ENCODE data around the gene HTT.
"Not testable (repeated sequence)": the region's sequence is repeated elsewhere in the genome, so short reads cannot be mapped to it uniquely, and the experiment has no call there.

HTT gene

DNA sequence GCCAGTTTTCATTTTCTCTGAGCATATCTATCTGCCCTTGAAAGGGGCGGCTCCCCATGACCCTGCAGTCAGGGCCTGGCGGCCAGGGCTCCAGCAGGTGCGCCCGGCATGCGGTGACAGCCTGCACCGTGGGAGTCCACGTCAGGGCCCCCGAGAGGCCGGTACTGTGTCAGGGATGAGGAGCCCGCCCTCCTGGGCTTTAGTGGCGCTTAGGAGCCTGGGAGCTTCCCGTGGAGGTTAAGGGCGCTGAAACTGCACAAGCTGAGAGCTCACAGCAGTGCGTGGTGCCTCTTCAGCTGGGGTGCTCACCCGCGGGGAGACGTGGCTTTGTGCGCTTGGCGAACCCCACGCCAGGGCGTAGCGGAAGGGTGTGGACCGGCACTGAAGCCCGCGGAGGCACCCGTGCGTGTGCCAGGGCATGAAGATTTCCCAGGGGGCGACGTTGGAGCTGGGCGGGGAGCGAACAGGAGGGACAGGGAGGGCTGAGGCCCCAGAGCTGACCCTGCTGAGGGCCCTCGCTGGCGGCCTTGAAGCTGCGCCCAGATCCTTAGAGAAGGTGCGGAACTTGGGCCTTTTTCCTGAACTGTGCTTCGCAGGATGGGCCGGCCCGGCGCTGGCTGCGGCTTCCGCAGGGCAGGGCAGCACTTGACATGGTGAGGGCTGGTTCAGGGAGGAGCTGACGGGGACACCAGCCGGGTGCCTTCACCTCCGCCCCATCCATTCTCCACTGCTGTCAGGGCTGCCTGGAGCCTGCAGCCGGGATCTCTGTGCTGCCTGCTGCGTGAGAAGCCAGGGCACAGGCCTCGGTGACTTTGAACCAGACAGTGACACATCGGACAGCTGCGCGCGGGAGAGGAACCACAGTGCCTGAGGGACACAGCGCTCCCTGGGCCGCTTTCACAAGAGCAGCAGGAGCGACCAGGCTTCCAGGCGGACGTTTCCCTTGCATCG lies 33.0 kb upstream of the HTT start:
- Mint-ChIP-seq H3K36me3 (peaks cover 5% of the 10 kb centered on the region), H3K4me1 (peaks cover 45% of the 10 kb centered on the region)
- no peak for DNase-seq (ENCODE audit: low spot score in 2 of 2)

DNA sequence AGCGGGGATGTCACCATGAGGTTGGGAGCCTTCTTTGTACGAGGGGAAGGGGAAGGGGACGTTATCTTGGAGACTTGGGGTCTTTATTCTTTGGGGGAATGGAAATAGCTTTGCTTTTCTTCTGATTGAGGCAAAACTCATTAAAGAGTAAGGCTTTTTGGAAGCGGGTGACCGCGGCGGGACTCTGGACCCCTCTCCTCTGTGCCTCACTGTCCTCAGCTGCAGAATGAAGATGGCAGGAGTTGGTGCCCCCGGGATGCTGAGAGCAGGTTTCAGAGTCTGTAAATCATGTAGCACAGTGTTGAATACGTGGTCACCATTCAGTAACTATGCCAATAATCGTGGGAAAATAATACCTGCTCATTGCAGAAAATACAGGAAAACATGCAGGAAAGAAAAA lies 32.3 kb upstream of the HTT start:
- H3K27ac Mint-ChIP-seq: peak overlapping the region; percentile 83
- H3K4me1 Mint-ChIP-seq: peaks cover 40% of the 10 kb centered on the region
- ATAC-seq: no peak
- H3K36me3 Mint-ChIP-seq: peaks cover 5% of the 10 kb centered on the region
- no peak for DNase-seq (ENCODE audit: low spot score in 2 of 2)
- H3K4me3 Mint-ChIP-seq: peak overlapping the region; percentile 77
- H3K9me3 Mint-ChIP-seq: no peaks in the 10 kb centered on the region

More for the DNA sequence above, 33.0 kb upstream of the HTT start:
- peak; percentile 60 for ATAC-seq
- Mint-ChIP-seq H3K9me3 (no peaks in the 10 kb centered on the region), H3K4me3 (peak overlapping the region; percentile 77), H3K27ac (peak overlapping the region; percentile 83)

DNA sequence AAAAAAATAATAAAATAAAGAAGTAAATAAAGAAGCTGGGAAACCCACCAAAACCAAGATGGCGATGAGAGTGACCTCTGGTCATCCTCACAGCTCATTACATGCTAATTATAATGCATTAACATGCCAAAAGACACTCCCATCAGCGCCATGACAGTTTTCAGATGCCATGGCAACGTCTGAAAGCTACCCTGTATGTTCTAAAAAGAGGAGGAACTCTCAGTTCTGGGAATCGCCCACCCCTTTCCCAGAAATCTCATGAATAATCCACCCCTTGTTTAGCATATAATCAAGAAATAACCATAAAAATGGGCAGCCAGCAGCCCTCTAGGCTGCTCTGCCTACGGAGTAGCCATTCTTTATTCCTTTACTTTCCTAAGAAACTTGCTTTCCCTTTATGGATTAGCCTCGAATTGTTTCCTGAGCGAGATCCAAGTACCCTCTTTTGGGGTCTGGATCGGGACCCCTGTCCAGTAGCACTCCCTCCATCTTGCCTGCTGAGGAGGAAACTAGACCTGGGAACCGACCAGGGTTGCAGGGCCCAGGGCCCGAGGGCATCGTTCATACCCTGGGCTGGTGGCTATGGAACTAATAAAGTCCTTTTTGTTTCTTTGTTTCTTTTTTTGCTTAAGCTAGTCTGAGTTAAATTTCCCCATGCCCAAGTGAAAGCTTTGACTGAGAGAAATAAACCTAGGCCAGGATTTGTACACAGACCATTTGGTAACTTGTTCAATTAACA lies 31.0 kb upstream of the HTT start:
- Mint-ChIP-seq H3K9me3 (no peaks in the 10 kb centered on the region), H3K36me3 (peaks cover 11% of the 10 kb centered on the region), H3K4me1 (peaks cover 40% of the 10 kb centered on the region), H3K4me3 (no peak overlapping the region), H3K27ac (no peak overlapping the region)
- ATAC-seq: no peak
- DNase-seq (ENCODE audit: low spot score in 2 of 2): no peak

DNA sequence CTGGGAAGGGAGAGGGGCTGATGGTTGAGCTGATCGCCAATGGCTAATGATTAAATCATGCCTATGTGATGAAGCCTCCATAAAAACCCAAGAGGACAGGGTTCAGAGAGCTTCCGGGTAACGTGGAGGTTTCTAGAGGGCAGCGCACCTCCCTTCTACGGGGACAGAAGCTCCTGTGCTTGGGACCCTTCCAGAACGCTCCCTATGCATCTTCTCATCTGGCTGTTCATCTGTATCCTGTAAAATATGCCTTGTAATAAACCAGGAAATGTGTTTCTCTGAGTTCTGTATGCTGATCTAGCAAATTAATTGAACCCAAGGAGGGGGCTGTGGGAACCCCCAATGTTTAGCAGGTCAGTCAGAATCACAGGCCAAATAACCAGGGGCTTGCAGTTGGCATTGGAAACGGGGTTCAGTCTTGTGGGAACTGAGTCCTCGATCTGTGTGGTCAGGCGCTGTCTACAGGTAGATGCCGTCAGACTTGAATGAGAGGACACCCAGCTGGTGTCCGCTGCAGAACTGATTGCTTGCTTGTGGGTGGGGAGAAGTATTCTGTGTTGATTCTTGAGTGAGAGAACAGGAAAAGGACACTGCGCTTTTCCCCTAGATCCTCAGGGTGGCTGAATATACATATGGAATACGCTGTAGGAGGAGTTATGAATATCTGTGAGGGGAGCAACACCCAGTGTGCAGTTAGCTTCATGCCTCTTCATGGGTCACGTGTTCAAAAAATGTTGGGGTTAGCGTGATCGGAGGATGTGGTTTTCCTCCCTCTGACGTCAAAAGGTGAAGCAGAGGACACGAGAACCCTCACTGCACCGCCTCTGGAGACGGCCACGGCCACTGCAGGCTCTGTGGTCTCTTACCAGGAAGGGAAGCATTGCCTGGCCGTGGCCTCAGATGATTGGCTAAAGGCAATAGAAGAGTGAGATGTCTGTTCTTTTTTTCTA lies 29.3 kb upstream of the HTT start:
- H3K36me3 Mint-ChIP-seq: peaks cover 11% of the 10 kb centered on the region
- H3K9me3 Mint-ChIP-seq: no peaks in the 10 kb centered on the region
- DNase-seq (ENCODE audit: low spot score in 2 of 2) (peak; percentile 22 to 76), ATAC-seq (peak; percentile 70)
- peak overlapping the region; percentile 81 for H3K27ac Mint-ChIP-seq
- H3K4me1 Mint-ChIP-seq: peaks cover 40% of the 10 kb centered on the region
- peak overlapping the region; percentile 55 for H3K4me3 Mint-ChIP-seq

DNA sequence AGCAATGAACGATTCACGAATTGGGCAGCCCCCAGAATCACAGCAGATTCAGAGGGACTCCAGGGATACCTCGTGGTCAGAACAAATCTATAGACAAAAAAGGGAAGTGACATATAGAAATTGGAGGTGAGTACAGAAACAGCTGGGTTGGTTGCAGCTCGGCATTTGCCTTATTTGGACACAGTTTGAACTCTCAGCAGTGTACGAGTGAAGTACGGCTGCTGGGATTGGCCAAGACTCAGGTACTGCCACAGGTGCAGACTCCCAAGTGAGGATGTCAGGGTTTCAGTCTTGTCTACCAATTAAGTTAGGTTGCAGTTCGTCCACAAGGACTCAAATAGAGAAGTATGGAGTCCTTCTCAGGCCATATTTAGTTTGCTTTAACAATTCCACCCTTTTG lies 28.3 kb upstream of the HTT start:
- Mint-ChIP-seq H3K4me3 (peak overlapping the region; percentile 55), H3K9me3 (no peaks in the 10 kb centered on the region), H3K36me3 (peaks cover 11% of the 10 kb centered on the region)

DNA sequence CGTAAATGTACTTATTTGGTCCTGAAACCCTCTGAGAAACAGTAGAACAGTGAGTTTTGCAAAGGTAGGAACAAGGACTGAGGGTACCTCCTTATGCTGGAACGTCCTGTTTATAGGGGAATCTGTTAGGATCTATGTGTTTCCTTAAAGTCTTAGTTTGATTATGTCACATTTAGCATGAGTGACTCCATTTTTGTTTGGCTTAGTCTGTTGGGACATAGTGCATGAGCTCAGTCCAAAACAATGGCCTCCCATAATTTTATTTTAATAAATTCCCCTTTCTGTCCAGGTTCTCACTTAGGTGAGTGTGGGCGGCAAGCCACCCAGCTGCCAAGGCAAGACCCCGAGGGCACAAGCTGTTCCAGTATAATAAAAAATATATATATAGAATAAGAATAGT lies 27.9 kb upstream of the HTT start:
- Mint-ChIP-seq H3K4me3 (peak overlapping the region; percentile 54), H3K4me1 (peaks cover 39% of the 10 kb centered on the region), H3K27ac (no peak overlapping the region), H3K9me3 (no peaks in the 10 kb centered on the region), H3K36me3 (peaks cover 11% of the 10 kb centered on the region)
- DNase-seq (ENCODE audit: low spot score in 2 of 2) (no peak), ATAC-seq (no peak)

More for the DNA sequence above, 28.3 kb upstream of the HTT start:
- peak overlapping the region; percentile 81 for H3K27ac Mint-ChIP-seq
- DNase-seq (ENCODE audit: low spot score in 2 of 2) (no peak), ATAC-seq (no peak)
- peaks cover 40% of the 10 kb centered on the region for H3K4me1 Mint-ChIP-seq

GRCh38 chr4:3047464-3048286 lies 26.8 kb upstream of the HTT start:
- H3K36me3 Mint-ChIP-seq: peaks cover 11% of the 10 kb centered on the region
- ATAC-seq (peak; percentile 95), DNase-seq (ENCODE audit: low spot score in 2 of 2) (peak; percentile 58 to 84)
- no peaks in the 10 kb centered on the region for H3K9me3 Mint-ChIP-seq
- H3K4me1 Mint-ChIP-seq: peaks cover 32% of the 10 kb centered on the region
- H3K4me3 Mint-ChIP-seq: peak overlapping the region; percentile 54
- H3K27ac Mint-ChIP-seq: peak overlapping the region; percentile 77

GRCh38 chr4:3051141-3051897 lies 23.2 kb upstream of the HTT start:
- H3K4me3 Mint-ChIP-seq; H3K9me3 Mint-ChIP-seq; DNase-seq (ENCODE audit: low spot score in 2 of 2); H3K27ac Mint-ChIP-seq; H3K36me3 Mint-ChIP-seq; ATAC-seq: not testable (repeated sequence)
- peaks cover 14% of the 10 kb centered on the region for H3K4me1 Mint-ChIP-seq

DNA sequence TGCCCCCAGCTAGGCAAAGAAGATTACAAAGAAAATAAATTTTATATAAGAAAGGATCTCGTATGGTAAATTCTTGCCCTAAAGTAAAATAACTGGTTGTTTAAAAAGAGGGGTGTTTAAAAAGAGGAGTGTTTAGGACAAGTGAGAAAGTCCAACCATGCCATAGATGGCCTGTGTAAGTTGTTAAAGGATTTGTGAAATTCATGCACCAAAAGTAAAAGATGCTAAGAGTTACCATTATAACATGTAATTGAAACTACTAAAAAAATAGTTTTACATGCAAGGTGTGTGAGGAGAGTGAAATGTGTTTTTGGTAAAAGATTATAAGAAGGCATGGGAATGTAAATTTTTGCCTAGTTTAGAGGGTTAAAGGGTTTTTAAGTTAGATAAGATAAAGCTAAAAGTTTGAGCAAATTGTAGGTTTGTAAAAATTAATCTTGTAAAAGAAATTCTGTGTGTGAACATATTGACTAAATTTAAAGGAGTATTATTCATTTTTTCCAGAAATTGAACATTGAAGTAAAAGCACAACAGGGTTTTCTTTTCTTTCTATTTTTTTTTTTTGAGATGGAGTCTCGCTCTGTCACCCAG lies 20.2 kb upstream of the HTT start:
- ATAC-seq: no peak
- Mint-ChIP-seq H3K36me3 (no peaks in the 10 kb centered on the region), H3K9me3 (no peaks in the 10 kb centered on the region), H3K4me1 (no peaks in the 10 kb centered on the region), H3K27ac (no peak overlapping the region), H3K4me3 (no peak overlapping the region)
- no peak for DNase-seq (ENCODE audit: low spot score in 2 of 2)

DNA sequence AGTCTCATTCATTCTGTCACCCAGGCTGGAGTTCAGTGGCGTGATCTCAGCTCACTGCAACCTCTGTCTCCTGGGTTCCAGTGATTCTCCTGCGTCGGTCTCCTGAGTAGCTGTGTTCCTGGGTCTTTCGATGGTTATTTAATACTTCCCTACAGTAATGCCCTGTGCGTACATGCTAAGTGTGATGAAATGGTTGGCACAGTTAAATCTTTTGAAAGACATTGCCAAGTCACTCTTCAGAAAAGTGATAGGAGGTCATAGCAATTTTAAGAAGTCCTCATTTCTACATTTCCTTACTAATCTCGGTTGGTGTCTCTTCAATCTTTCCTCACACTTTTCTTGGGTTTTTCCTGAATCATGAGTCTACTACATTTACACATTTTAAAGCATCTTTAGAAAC lies 14.5 kb upstream of the HTT start:
- no peak overlapping the region for H3K4me3 Mint-ChIP-seq
- ATAC-seq (no peak), DNase-seq (ENCODE audit: low spot score in 2 of 2) (no peak)
- no peaks in the 10 kb centered on the region for H3K9me3 Mint-ChIP-seq
- H3K36me3 Mint-ChIP-seq: no peaks in the 10 kb centered on the region
- H3K27ac Mint-ChIP-seq: no peak overlapping the region
- no peaks in the 10 kb centered on the region for H3K4me1 Mint-ChIP-seq

GRCh38 chr4:3060946-3061345 lies 13.5 kb upstream of the HTT start:
- no peaks in the 10 kb centered on the region for H3K9me3 Mint-ChIP-seq
- no peak overlapping the region for H3K4me3 Mint-ChIP-seq
- no peak for ATAC-seq
- H3K4me1 Mint-ChIP-seq: no peaks in the 10 kb centered on the region
- H3K36me3 Mint-ChIP-seq: no peaks in the 10 kb centered on the region
- DNase-seq (ENCODE audit: low spot score in 2 of 2): no peak
- H3K27ac Mint-ChIP-seq: no peak overlapping the region

DNA sequence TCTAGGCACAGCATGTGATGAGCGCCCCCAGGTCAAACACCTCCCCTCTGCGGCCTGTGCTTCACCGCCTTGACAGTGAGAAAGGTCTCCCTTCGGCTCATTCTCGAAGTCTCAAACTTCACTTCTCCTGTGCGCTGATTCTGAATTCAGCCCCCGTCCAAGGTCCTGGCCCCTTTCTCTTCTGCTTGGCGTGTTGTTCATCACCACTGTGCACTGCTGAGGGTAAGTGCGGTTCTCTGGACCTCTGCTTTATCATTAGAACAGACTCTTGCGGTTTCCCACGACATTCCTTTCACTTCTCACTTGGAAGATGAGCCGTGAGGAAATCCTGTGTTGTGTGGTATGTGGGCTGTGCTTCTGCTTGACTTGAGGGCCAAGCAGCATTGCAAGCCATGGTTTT lies 12.0 kb upstream of the HTT start:
- Mint-ChIP-seq H3K36me3 (no peaks in the 10 kb centered on the region), H3K4me3 (no peak overlapping the region), H3K9me3 (no peaks in the 10 kb centered on the region), H3K4me1 (no peaks in the 10 kb centered on the region), H3K27ac (no peak overlapping the region)
- ATAC-seq (no peak), DNase-seq (ENCODE audit: low spot score in 2 of 2) (no peak)

- Mint-ChIP-seq H3K4me1 (no peaks in the 10 kb centered on the region), H3K36me3 (no peaks in the 10 kb centered on the region), H3K9me3 (no peaks in the 10 kb centered on the region), H3K27ac (no peak overlapping the region), H3K4me3 (no peak overlapping the region)
- ATAC-seq (no peak), DNase-seq (ENCODE audit: low spot score in 2 of 2) (no peak)
Observed at GRCh38 chr4:3065551-3065950, 8.9 kb upstream of the HTT start.
